ENCODE results near the gene ALDH2. TPM values are rescaled to one million over a fixed set of nuclear protein-coding genes. Genes with fewer than 3 reads are reported as not detected.
A peak's percentile ranks its signal among the peaks of the same experiment; 100 is the strongest.

ALDH2 gene
- total and polyA plus RNA-seq, 9 of the 15 experiments (the other 6 are each of a cell fraction or from before 2014, with no cell fraction given), result 1.9 to 22.5 (median 12.2) TPM

DNA sequence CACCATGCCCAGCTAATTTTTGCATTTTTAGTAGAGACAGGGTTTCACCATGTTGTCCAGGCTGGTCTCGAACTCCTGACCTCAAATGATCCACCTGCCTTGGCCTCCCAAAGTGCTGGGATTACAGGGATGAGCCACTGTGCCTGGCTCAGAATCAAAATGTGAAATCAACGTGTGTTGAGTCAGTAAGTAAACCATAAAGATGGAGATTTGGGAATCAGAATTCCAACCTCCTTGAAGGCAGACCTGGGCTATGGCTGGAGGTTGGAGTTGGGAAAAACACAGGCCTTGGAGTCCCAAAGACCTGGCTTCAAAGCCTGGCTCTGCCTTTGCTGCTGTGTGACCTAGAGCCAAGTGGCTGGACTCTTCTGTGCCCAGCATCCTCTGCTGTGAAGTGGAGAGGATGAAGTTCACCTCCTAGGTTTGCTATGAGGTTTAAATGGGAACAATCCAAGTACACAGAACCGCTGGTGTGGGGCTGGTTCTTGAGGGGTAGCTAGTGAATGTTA, 10.2 kb downstream of the ALDH2 start:
- ChIA-PET POLR2A (interaction anchor here (1.6 to 2.8 kb wide), 2 partner anchors 9 to 17 kb away, joined by 4 to 14 read pairs; no protein-coding TSS in a partner anchor), CTCF (ENCODE audit: low intra/inter-chr PET ratio) (interaction anchor here (0.5 kb wide), 1 partner anchor 91 kb away, joined by 3 read pairs; no protein-coding TSS in a partner anchor)
- H3K4me1 ChIP-seq (replicated peaks in 1 of 2; ENCODE audit: control insufficient read depth in 2 of 2, insufficient read depth in 2 of 2, low read length in 2 of 2), result peaks cover 28 to 36% of the 10 kb centered on the region in 2 experiments
- H2AFZ ChIP-seq (ENCODE audit: low read depth, low read length), result no peak overlapping the region
- DNase-seq (ENCODE audit: extremely low read depth in 1 of 4, low spot score in 3 of 4) (no peak), FAIRE-seq (no peak), ATAC-seq (no peak)
- H3K4me2 ChIP-seq (ENCODE audit: insufficient read depth, low read length), result no peak overlapping the region
- H3K9me1 ChIP-seq (ENCODE audit: control insufficient read depth, insufficient read depth, low read length), result no peaks in the 10 kb centered on the region
- no peak overlapping the region for H3K4me3 ChIP-seq
- intact Hi-C loops (cut with micrococcal nuclease), result no loop called here
- peak overlapping the region in 1 of 2 experiments; percentile 59; a peak in 1 of 4 replicates for H3K9ac ChIP-seq (ENCODE audit: insufficient read depth in 1 of 2, low read depth in 2 of 2, low read length in 2 of 2)
- peaks cover 3% of the 10 kb centered on the region; the same call in 1 of the 3 replicates for H3K36me3 ChIP-seq (ENCODE audit: control insufficient read depth, insufficient read depth, low read length)
- H3K27me3 ChIP-seq (ENCODE audit: control insufficient read depth in 2 of 2, insufficient read depth in 2 of 2, low read length in 2 of 2), result no peaks in the 10 kb centered on the region
- H3K27ac ChIP-seq (ENCODE audit: extremely low read depth, low read depth, low read length), result no peak overlapping the region
- H3K79me2 ChIP-seq (ENCODE audit: control insufficient read depth, insufficient read depth, low read length), result no peaks in the 10 kb centered on the region
- H3K9me3 ChIP-seq (replicated peaks; ENCODE audit: control insufficient read depth, insufficient read depth, low read depth, low read length), result no peaks in the 10 kb centered on the region; the same call in 1 of the 2 replicates
- in situ Hi-C loops (cut with MboI), result no loop called here
- no TSS peak for BruUV-seq (replicated peaks)
- no peaks in the 10 kb centered on the region for H4K20me1 ChIP-seq (replicated peaks; ENCODE audit: control insufficient read depth, insufficient read depth, low read length)
- WGBS (ENCODE audit: insufficient coverage, low coverage, missing lambda C conversion rate), result 70% methylated on average over 3 of the region's 3 CpGs
- no peak for TF ChIP-seq ZBTB1 (CRISPR knock-in tag; IDR thresholded peaks at IDR 0.05; ENCODE audit: borderline replicate concordance, low read depth)
- no peak for TF ChIP-seq ZFP91 (CRISPR knock-in tag; IDR thresholded peaks at IDR 0.05)
- TF ChIP-seq ZBTB5 (IDR thresholded peaks at IDR 0.05), result no peak
- TF ChIP-seq MTA2 (IDR thresholded peaks at IDR 0.05; ENCODE audit: low read depth), result no peak
- TF ChIP-seq, protein P1, sequence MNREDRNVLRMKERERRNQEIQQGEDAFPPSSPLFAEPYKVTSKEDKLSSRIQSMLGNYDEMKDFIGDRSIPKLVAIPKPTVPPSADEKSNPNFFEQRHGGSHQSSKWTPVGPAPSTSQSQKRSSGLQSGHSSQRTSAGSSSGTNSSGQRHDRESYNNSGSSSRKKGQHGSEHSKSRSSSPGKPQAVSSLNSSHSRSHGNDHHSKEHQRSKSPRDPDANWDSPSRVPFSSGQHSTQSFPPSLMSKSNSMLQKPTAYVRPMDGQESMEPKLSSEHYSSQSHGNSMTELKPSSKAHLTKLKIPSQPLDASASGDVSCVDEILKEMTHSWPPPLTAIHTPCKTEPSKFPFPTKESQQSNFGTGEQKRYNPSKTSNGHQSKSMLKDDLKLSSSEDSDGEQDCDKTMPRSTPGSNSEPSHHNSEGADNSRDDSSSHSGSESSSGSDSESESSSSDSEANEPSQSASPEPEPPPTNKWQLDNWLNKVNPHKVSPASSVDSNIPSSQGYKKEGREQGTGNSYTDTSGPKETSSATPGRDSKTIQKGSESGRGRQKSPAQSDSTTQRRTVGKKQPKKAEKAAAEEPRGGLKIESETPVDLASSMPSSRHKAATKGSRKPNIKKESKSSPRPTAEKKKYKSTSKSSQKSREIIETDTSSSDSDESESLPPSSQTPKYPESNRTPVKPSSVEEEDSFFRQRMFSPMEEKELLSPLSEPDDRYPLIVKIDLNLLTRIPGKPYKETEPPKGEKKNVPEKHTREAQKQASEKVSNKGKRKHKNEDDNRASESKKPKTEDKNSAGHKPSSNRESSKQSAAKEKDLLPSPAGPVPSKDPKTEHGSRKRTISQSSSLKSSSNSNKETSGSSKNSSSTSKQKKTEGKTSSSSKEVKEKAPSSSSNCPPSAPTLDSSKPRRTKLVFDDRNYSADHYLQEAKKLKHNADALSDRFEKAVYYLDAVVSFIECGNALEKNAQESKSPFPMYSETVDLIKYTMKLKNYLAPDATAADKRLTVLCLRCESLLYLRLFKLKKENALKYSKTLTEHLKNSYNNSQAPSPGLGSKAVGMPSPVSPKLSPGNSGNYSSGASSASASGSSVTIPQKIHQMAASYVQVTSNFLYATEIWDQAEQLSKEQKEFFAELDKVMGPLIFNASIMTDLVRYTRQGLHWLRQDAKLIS (CRISPR knock-in tag; IDR thresholded peaks at IDR 0.05), result no peak
- TF ChIP-seq, protein P2, sequence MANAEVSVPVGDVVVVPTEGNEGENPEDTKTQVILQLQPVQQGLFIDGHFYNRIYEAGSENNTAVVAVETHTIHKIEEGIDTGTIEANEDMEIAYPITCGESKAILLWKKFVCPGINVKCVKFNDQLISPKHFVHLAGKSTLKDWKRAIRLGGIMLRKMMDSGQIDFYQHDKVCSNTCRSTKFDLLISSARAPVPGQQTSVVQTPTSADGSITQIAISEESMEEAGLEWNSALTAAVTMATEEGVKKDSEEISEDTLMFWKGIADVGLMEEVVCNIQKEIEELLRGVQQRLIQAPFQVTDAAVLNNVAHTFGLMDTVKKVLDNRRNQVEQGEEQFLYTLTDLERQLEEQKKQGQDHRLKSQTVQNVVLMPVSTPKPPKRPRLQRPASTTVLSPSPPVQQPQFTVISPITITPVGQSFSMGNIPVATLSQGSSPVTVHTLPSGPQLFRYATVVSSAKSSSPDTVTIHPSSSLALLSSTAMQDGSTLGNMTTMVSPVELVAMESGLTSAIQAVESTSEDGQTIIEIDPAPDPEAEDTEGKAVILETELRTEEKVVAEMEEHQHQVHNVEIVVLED (CRISPR knock-in tag; IDR thresholded peaks at IDR 0.05), result no peak
- no peak for TF ChIP-seq FIP1L1 (IDR thresholded peaks at IDR 0.05; ENCODE audit: low read depth, low read length, poor library complexity, severe bottlenecking)
- TF ChIP-seq SIN3B (IDR thresholded peaks at IDR 0.05; ENCODE audit: low read depth), result no peak
- no peak for TF ChIP-seq SIN3A (IDR thresholded peaks at IDR 0.05; ENCODE audit: borderline replicate concordance in 2 of 2, control insufficient read depth in 1 of 2, low read depth in 2 of 2, low read length in 2 of 2)
- TF ChIP-seq ZNF589 (CRISPR knock-in tag; IDR thresholded peaks at IDR 0.05; ENCODE audit: low read depth), result no peak
- TF ChIP-seq TSC22D4 (tag; IDR thresholded peaks at IDR 0.05), result no peak
- no peak for TF ChIP-seq MAZ (CRISPR knock-in tag; conservative IDR thresholded peaks at IDR 0.05 in 1 of 2, IDR thresholded peaks at IDR 0.05 in 1 of 2)

Measured in K562 (cell line).